ENCODE results near the gene PHOX2A.
A peak's percentile ranks its signal among the peaks of the same experiment; 100 is the strongest.

Gene PHOX2A

GRCh38 chr11:72235351-72236057 is 8.5 kb downstream of the PHOX2A start:
- FAIRE-seq = no peak

DNA sequence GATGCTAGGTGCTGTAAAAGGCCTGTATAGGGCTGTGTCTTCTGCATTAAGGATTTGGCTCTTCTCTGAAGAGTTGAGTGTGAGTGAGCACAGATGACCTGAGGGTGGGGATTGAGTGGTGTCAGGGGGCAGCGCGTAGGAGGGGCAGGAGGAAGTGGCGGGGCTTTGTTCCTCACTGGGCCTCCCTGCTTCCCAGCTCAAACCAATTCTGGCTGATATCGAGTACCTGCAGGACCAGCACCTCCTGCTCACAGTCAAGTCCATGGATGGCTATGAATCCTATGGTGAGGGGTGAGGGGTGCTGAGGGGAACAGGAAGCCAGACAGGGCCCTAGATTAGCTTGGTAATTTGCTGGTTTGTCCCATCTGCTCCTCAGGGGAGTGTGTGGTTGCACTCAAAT is 9.1 kb downstream of the PHOX2A start:
- FAIRE-seq = no peak
- DNase-seq (ENCODE audit: insufficient read length, low spot score) = no peak

More at GRCh38 chr11:72235351-72236057, 8.5 kb downstream of the PHOX2A start:
- no peak for DNase-seq (ENCODE audit: insufficient read length, low spot score)

DNA sequence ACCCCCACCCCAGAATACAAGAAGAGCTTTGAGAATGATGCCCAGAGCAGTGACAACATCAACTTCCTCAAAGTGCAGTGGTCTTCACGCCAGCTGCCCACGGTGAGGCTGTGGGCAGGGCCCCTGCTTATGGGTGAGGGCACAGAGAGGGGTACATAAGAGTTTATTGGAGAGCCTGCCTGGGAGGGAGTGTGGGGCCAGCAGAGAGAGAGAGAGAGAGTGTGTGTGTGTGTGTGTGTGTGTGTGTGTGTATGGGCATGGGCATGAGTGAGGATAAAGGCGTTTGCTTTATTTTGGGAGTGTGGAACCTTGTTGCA is 9.5 kb downstream of the PHOX2A start:
- no peak for FAIRE-seq

DNA sequence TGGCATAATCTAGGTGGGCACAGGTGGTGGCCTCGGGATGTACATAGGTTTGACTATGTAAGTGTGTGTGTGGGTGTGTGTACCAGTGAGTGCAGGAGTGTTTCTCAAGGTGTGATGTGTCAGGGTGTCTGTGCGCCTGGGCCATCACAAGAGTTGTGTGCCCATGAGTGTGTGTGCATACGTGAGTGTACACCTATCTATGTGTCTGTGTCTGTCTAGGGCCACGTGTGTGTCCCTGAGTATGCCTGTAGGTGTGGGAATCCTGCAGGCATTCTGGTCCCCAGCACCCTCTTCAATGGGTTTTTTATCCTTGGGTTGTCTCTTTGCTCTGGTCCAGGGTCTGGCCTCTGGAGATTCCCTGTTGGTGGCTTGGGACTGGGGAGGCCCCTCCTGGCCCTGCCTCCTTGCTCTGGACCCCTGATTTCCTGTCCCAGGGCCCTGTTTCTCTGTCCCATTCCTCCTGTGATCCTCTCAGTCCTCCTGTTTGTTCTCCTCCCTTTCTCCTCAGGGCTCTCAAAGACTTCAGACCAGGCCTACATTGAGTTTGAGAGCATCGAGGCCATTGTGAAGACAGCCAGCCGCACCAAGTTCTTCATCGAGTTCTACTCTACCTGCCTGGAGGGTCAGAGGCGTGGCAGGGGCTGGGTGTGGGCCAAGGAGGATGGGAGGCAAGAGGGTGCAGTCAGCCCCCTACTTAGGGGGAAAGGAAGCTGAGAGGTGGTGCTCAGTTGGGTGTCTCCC is 10.0 kb downstream of the PHOX2A start:
- peak; percentile 74 for FAIRE-seq
- DNase-seq (ENCODE audit: insufficient read length, low spot score) = no peak

More for the DNA sequence above, 9.5 kb downstream of the PHOX2A start:
- DNase-seq (ENCODE audit: insufficient read length, low spot score) = no peak

- FAIRE-seq = no peak
Observed at GRCh38 chr11:72233056-72233772, 10.8 kb downstream of the PHOX2A start.

DNA sequence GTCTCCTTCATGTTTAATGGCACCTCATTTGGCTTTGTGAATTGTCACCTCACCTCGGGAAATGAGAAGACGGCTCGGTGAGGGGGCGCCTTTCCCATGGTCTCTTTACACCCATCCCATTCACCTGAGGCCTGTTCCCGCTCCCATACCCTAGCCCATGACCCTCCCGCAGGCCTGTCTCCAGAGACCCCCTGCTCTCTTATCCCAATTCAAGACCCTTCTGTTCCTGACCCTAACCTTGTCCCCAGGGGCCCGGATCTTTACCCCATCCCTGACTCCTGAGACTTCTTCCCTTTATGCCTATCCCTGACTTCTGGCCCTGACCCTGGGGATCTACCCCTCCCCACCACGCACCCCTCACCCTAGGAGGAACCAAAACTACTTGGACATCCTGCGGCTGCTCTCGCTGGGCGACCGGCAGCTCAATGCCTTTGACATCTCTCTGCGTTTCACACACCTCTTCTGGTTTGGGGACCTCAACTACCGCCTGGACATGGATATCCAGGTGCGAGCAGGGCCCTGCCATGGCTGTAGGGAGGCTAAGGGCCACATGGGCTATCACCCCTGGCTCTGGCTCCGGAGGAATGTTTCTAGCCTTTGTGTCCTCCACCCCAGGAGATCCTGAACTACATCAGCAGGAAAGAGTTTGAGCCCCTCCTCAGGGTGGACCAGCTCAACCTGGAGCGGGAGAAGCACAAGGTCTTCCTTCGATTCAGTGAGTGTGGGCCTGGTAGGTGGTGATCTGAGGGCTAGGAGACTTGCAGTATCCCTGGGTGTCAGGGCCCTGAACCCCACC is 11.5 kb downstream of the PHOX2A start:
- DNase-seq (ENCODE audit: insufficient read length, low spot score) = no peak
- no peak for FAIRE-seq

More at GRCh38 chr11:72233056-72233772, 10.8 kb downstream of the PHOX2A start:
- no peak for DNase-seq (ENCODE audit: insufficient read length, low spot score)

DNA sequence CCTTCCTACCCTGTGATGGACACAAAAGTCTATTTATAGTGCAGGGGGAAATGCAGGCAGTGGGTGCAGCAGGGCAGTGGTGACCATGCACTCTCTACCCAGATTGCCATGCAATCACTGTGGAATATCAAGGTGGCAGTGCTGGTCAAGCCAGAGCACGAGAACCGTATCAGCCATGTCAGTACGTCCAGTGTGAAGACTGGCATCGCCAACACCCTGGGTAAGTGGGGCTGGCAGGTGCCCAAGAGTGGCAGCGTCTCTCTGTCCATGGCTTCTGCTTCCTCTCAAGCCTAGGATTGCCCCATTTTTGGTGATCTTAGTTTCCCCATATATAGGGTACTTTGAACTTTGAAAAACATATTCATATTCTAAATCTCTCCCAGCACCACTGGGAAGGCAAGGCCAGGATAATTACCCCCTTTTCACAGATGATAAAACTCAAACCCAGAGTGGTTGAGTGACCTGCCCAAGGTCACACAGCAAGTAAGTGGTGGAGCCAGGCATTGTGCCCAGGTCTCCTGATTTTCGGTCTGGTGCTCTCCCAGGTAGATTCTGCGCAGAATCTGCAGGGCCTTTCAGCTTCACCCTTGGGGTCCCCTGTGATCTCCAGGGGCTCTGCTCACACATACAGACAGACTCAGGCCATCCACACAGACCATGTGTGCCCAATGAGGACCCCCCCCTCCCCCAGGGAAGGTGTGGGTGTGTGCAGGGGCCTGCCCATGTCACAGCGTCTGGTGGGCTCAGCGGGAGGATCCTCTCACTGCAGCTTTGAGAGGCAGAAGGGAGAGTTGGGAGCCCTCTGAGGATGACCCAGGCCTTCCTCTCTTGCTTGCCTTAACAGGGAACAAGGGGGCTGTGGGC is 12.3 kb downstream of the PHOX2A start:
- DNase-seq (ENCODE audit: insufficient read length, low spot score) (no peak), FAIRE-seq (peak; percentile 93)

GRCh38 chr11:72230764-72231365 is 13.1 kb downstream of the PHOX2A start:
- no peak for FAIRE-seq
- DNase-seq (ENCODE audit: insufficient read length, low spot score) = no peak

GRCh38 chr11:72229925-72230763 is 13.8 kb downstream of the PHOX2A start:
- no peak for FAIRE-seq
- no peak for DNase-seq (ENCODE audit: insufficient read length, low spot score)

- FAIRE-seq = no peak
- DNase-seq (ENCODE audit: insufficient read length, low spot score) = no peak
Observed at GRCh38 chr11:72229336-72229924, 14.5 kb downstream of the PHOX2A start.

DNA sequence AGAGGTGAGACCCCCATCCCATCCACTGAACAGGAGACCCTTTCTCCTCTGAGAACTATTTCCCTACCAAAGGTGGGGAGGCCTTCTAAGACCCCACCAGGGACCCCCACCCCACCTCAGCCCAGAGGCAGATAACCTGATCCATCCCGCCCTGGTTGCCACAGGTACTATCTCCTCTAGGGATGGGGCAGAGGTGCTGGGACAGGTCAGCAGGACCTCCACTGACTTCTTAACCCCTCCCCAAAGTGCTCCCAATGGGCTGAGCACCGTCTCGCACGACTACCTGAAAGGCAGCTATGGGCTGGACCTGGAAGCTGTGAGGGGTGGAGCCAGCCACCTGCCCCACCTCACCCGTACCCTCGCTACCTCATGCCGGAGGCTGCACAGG is 15.1 kb downstream of the PHOX2A start:
- FAIRE-seq = no peak
- DNase-seq (ENCODE audit: insufficient read length, low spot score) = no peak

- DNase-seq (ENCODE audit: insufficient read length, low spot score) = no peak
- no peak for FAIRE-seq
Observed at GRCh38 chr11:72228229-72228843, 15.6 kb downstream of the PHOX2A start.

GRCh38 chr11:72227316-72228228 is 16.4 kb downstream of the PHOX2A start:
- DNase-seq (ENCODE audit: insufficient read length, low spot score) = no peak
- FAIRE-seq = peak; percentile 54

- DNase-seq (ENCODE audit: insufficient read length, low spot score) (no peak), FAIRE-seq (no peak)
Observed at GRCh38 chr11:72226701-72227100, 17.3 kb downstream of the PHOX2A start.

DNA sequence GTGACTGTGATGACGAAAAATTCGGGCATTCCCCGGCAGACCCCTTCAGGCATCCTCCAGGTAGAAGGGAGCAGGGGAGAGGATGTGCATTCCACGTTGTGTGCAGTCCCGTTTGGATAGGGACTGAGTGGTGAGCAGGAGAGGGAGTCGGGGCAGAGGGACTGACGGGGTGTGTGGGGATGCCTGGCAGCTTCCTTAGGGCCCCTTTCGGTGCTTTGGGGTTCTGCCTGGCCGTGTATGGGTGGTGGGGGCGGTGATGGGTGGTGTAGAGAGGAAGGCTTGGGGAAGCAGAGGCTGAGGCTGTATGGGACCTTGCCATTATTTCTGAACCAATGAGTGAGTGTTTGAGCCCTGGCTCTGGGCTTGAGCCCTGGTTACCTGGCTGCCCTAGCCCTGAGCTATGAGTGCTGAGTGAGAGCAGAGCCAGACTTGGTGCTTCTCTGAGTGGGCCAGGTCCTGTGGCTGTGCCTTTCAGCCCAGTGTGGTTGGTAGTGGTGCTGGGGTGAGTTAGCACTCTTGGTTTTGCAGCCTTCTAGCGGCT is 18.5 kb downstream of the PHOX2A start:
- DNase-seq (ENCODE audit: insufficient read length, low spot score) = no peak

More for the DNA sequence above, 18.5 kb downstream of the PHOX2A start:
- FAIRE-seq = peak; percentile 44
